ENCODE measurements around the gene RB1.

The RB1 gene

DNA sequence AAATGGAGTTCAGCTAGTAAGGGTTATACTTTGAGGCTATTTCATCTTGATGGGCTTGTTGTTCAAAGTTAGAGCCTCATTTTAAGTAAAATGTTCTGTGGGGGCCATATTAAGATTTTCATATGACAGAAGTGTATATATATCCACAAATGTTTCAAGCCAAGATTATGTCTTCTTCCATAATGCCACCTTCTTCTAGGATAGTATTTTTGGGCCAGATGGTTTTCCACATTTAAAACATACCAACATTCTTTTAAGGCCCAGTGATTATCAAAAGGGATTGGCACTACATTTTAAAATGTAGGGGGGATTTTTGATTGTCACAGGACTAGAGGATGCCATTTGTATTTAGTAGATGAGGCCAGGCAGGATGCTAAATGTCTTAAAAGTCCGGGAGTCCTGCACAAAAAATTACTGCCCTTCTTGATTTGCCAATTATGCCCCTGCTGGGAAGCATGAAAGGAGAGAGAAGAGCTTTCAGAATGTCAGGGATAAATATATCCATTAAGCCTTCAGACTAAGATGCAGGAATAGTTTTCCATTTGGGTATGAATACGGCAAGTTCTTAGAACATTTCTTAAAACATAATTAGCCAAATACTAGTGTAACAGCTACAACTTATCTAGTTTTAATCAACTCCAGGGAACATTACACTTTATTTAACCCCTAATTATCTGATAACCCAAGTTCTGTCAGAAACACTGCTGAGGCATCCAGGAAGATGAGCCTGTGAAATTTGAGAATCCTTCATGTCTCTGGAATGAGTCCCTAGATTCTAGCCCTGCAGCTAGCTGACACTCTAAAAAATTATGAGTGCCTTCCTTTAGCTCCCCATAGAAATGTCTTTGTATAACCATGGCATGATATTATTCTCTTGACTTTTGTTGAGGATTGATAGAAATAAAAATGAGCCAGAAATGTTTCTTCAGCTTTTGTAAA is 36.6 kb upstream of the RB1 start:
- Histone ChIP-seq H4K5ac (ENCODE audit: low read length) (no peak overlapping the region), H4K8ac (ENCODE audit: low read depth, low read length) (no peak overlapping the region), H3K4ac (ENCODE audit: low read depth, low read length) (no peak overlapping the region), H3K79me2 (ENCODE audit: control insufficient read depth, insufficient read depth, low read length) (no peaks in the 10 kb centered on the region), H3K23ac (ENCODE audit: low read length) (no peak overlapping the region), H3K4me2 (ENCODE audit: low read length) (no peak overlapping the region), H3K27me3 (ENCODE audit: insufficient read depth, low read length, poor library complexity) (no peaks in the 10 kb centered on the region), H3K79me1 (ENCODE audit: low read length) (no peaks in the 10 kb centered on the region), H3K4me1 (ENCODE audit: control insufficient read depth, low read depth, low read length) (no peaks in the 10 kb centered on the region), H3K9ac (ENCODE audit: low read length) (no peak overlapping the region), H3K36me3 (ENCODE audit: control insufficient read depth, insufficient read depth, low read length) (peaks cover 3% of the 10 kb centered on the region), H3K18ac (ENCODE audit: low read length) (no peak overlapping the region), H2BK120ac (ENCODE audit: low read depth, low read length) (no peak overlapping the region), H3K4me3 (ENCODE audit: low read length) (no peak overlapping the region), H3K27ac (ENCODE audit: low read depth, low read length) (no peak overlapping the region), H2BK15ac (replicated peaks; ENCODE audit: low read depth) (no peak overlapping the region), H3K56ac (ENCODE audit: low read length) (no peak overlapping the region), H2BK5ac (ENCODE audit: low read length) (no peak overlapping the region), H2AK5ac (ENCODE audit: low read length) (no peak overlapping the region)
- peak; percentile 39 for DNase-seq
- WGBS (ENCODE audit: extremely low coverage, insufficient coverage, low lambda C conversion rate): no CpG with 5 or more reads among the region's 2 CpGs

- Histone ChIP-seq H3K27ac (ENCODE audit: low read depth, low read length) (no peak overlapping the region), H3K27me3 (ENCODE audit: insufficient read depth, low read length, poor library complexity) (no peaks in the 10 kb centered on the region)
These were observed 35.5 kb upstream of the RB1 start for GRCh38 chr13:48268019-48268418.

GRCh38 chr13:48273346-48273745 is 30.2 kb upstream of the RB1 start:
- Histone ChIP-seq H3K36me3 (ENCODE audit: control insufficient read depth, insufficient read depth, low read length) (no peaks in the 10 kb centered on the region), H2BK120ac (ENCODE audit: low read depth, low read length) (no peak overlapping the region), H3K4me3 (ENCODE audit: low read length) (no peak overlapping the region), H3K9ac (ENCODE audit: low read length) (no peak overlapping the region), H3K4me1 (ENCODE audit: control insufficient read depth, low read depth, low read length) (no peaks in the 10 kb centered on the region), H2BK5ac (ENCODE audit: low read length) (no peak overlapping the region), H3K27ac (ENCODE audit: low read depth, low read length) (no peak overlapping the region), H3K4ac (ENCODE audit: low read depth, low read length) (no peak overlapping the region), H3K18ac (ENCODE audit: low read length) (no peak overlapping the region), H3K27me3 (ENCODE audit: insufficient read depth, low read length, poor library complexity) (no peaks in the 10 kb centered on the region), H2AK5ac (ENCODE audit: low read length) (no peak overlapping the region), H3K4me2 (ENCODE audit: low read length) (no peak overlapping the region), H2BK15ac (replicated peaks; ENCODE audit: low read depth) (no peak overlapping the region), H4K5ac (ENCODE audit: low read length) (no peak overlapping the region), H4K8ac (ENCODE audit: low read depth, low read length) (no peak overlapping the region), H3K79me2 (ENCODE audit: control insufficient read depth, insufficient read depth, low read length) (no peaks in the 10 kb centered on the region), H3K79me1 (ENCODE audit: low read length) (no peaks in the 10 kb centered on the region), H3K23ac (ENCODE audit: low read length) (no peak overlapping the region), H3K56ac (ENCODE audit: low read length) (no peak overlapping the region)
- no peak for DNase-seq
- no CpG with 5 or more reads among the region's 4 CpGs for WGBS (ENCODE audit: extremely low coverage, insufficient coverage, low lambda C conversion rate)

More at GRCh38 chr13:48268019-48268418, 35.5 kb upstream of the RB1 start:
- no peak overlapping the region for H2BK15ac ChIP-seq (replicated peaks; ENCODE audit: low read depth)
- no peak overlapping the region for H3K23ac ChIP-seq (ENCODE audit: low read length)
- no peaks in the 10 kb centered on the region for H3K79me1 ChIP-seq (ENCODE audit: low read length)
- H3K4me1 ChIP-seq (ENCODE audit: control insufficient read depth, low read depth, low read length): no peaks in the 10 kb centered on the region
- no peaks in the 10 kb centered on the region for H3K79me2 ChIP-seq (ENCODE audit: control insufficient read depth, insufficient read depth, low read length)
- no peak for DNase-seq
- H3K18ac ChIP-seq (ENCODE audit: low read length): no peak overlapping the region
- WGBS (ENCODE audit: extremely low coverage, insufficient coverage, low lambda C conversion rate): no CpG with 5 or more reads among the region's 4 CpGs
- no peak overlapping the region for H4K5ac ChIP-seq (ENCODE audit: low read length)
- H3K36me3 ChIP-seq (ENCODE audit: control insufficient read depth, insufficient read depth, low read length): peaks cover 3% of the 10 kb centered on the region
- no peak overlapping the region for H4K8ac ChIP-seq (ENCODE audit: low read depth, low read length)
- no peak overlapping the region for H2BK120ac ChIP-seq (ENCODE audit: low read depth, low read length)
- no peak overlapping the region for H2AK5ac ChIP-seq (ENCODE audit: low read length)
- no peak overlapping the region for H3K56ac ChIP-seq (ENCODE audit: low read length)
- H3K9ac ChIP-seq (ENCODE audit: low read length): no peak overlapping the region
- H3K4me2 ChIP-seq (ENCODE audit: low read length): no peak overlapping the region
- H3K4me3 ChIP-seq (ENCODE audit: low read length): no peak overlapping the region
- H2BK5ac ChIP-seq (ENCODE audit: low read length): no peak overlapping the region
- no peak overlapping the region for H3K4ac ChIP-seq (ENCODE audit: low read depth, low read length)

DNA sequence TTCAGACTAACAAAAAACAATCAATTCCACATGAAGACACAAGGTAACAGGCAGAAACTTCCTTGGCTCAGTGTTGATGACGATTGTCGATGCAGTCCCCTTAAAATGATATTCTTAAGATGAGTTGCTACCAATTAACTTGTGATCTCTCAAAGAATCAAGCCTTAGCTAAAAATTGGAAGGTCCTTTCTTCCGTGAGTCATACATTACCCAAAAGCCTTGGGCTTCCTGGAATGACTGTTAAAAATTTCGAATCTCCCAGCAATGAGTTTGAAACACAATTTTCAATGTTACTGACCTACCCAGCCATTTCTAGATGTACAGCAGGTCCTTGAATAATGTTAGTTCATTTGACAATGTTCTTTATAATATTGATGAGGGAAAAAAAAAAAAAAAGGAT is 28.0 kb upstream of the RB1 start:
- H3K27ac ChIP-seq (ENCODE audit: low read depth, low read length): no peak overlapping the region
- H2AK5ac ChIP-seq (ENCODE audit: low read length): no peak overlapping the region
- no peak overlapping the region for H3K9ac ChIP-seq (ENCODE audit: low read length)
- H2BK15ac ChIP-seq (replicated peaks; ENCODE audit: low read depth): no peak overlapping the region
- H4K5ac ChIP-seq (ENCODE audit: low read length): no peak overlapping the region
- H3K4me1 ChIP-seq (ENCODE audit: control insufficient read depth, low read depth, low read length): no peaks in the 10 kb centered on the region
- no peak overlapping the region for H2BK120ac ChIP-seq (ENCODE audit: low read depth, low read length)
- H2BK5ac ChIP-seq (ENCODE audit: low read length): no peak overlapping the region
- H3K4me3 ChIP-seq (ENCODE audit: low read length): no peak overlapping the region
- no peak overlapping the region for H3K4ac ChIP-seq (ENCODE audit: low read depth, low read length)
- H4K8ac ChIP-seq (ENCODE audit: low read depth, low read length): no peak overlapping the region
- H3K79me2 ChIP-seq (ENCODE audit: control insufficient read depth, insufficient read depth, low read length): no peaks in the 10 kb centered on the region
- no peak overlapping the region for H3K4me2 ChIP-seq (ENCODE audit: low read length)
- WGBS (ENCODE audit: extremely low coverage, insufficient coverage, low lambda C conversion rate): no CpG with 5 or more reads among the region's 4 CpGs
- H3K56ac ChIP-seq (ENCODE audit: low read length): no peak overlapping the region
- no peaks in the 10 kb centered on the region for H3K36me3 ChIP-seq (ENCODE audit: control insufficient read depth, insufficient read depth, low read length)
- H3K27me3 ChIP-seq (ENCODE audit: insufficient read depth, low read length, poor library complexity): no peaks in the 10 kb centered on the region
- H3K23ac ChIP-seq (ENCODE audit: low read length): no peak overlapping the region
- H3K79me1 ChIP-seq (ENCODE audit: low read length): no peaks in the 10 kb centered on the region
- no peak overlapping the region for H3K18ac ChIP-seq (ENCODE audit: low read length)
- no peak for DNase-seq

- Histone ChIP-seq H3K79me2 (ENCODE audit: control insufficient read depth, insufficient read depth, low read length) (no peaks in the 10 kb centered on the region), H2AK5ac (ENCODE audit: low read length) (no peak overlapping the region), H3K9ac (ENCODE audit: low read length) (no peak overlapping the region), H3K79me1 (ENCODE audit: low read length) (no peaks in the 10 kb centered on the region), H3K23ac (ENCODE audit: low read length) (no peak overlapping the region), H3K56ac (ENCODE audit: low read length) (no peak overlapping the region), H4K8ac (ENCODE audit: low read depth, low read length) (no peak overlapping the region), H3K4me1 (ENCODE audit: control insufficient read depth, low read depth, low read length) (no peaks in the 10 kb centered on the region), H2BK15ac (replicated peaks; ENCODE audit: low read depth) (no peak overlapping the region), H3K36me3 (ENCODE audit: control insufficient read depth, insufficient read depth, low read length) (no peaks in the 10 kb centered on the region), H3K4me3 (ENCODE audit: low read length) (no peak overlapping the region), H4K5ac (ENCODE audit: low read length) (no peak overlapping the region), H2BK120ac (ENCODE audit: low read depth, low read length) (no peak overlapping the region), H3K27ac (ENCODE audit: low read depth, low read length) (no peak overlapping the region), H3K27me3 (ENCODE audit: insufficient read depth, low read length, poor library complexity) (no peaks in the 10 kb centered on the region), H3K18ac (ENCODE audit: low read length) (no peak overlapping the region), H3K4ac (ENCODE audit: low read depth, low read length) (no peak overlapping the region), H2BK5ac (ENCODE audit: low read length) (no peak overlapping the region), H3K4me2 (ENCODE audit: low read length) (no peak overlapping the region)
- WGBS (ENCODE audit: extremely low coverage, insufficient coverage, low lambda C conversion rate): no CpG with 5 or more reads among the region's 2 CpGs
- DNase-seq: no peak
These were observed 24.7 kb upstream of the RB1 start for GRCh38 chr13:48278806-48279205.

Measured in mesendoderm (in vitro differentiated cells).